Measurements from ENCODE around the gene ALDH1L1. TPM values are rescaled to one million over a fixed set of nuclear protein-coding genes. Genes with fewer than 3 reads are reported as not detected.

Gene ALDH1L1
- total and polyA plus RNA-seq, 9 of the 15 experiments (the other 6 are each of a cell fraction or from before 2014, with no cell fraction given): 0.06 to 1.9 (median 0.57) TPM; not detected in 1

GRCh38 chr3:126056681-126057500 lies 123.5 kb downstream of the ALDH1L1 start (continued):
- TF ChIP-seq KLF16 (IDR thresholded peaks at IDR 0.05) (peak; percentile 64; the same call in 1 of the 2 replicates), ERF (CRISPR knock-in tag; IDR thresholded peaks at IDR 0.05) (no peak), E2F3 (CRISPR knock-in tag; IDR thresholded peaks at IDR 0.05) (0 out of 2 replicates have a peak, but pooled peaks have one; percentile 31), RBFOX2 (IDR thresholded peaks at IDR 0.05; ENCODE audit: low read depth, low read length) (0 out of 2 replicates have a peak, but pooled peaks have one; percentile 40), ZFP91 (CRISPR knock-in tag; IDR thresholded peaks at IDR 0.05) (no peak), NONO (IDR thresholded peaks at IDR 0.05; ENCODE audit: low read depth in 2 of 2, low read length in 1 of 2) (peak in 1 of 2 experiments; percentile 95; a peak in 2 of 4 replicates), NFATC3 (IDR thresholded peaks at IDR 0.05) (no peak), ETV1 (tag; conservative IDR thresholded peaks at IDR 0.05; ENCODE audit: low read depth) (peak; percentile 81), TCF7L2 (IDR thresholded peaks at IDR 0.05; ENCODE audit: low read depth, low read length) (peak; percentile 50; the same call in 1 of the 2 replicates), ZNF639 (CRISPR knock-in tag; conservative IDR thresholded peaks at IDR 0.05 in 1 of 2, IDR thresholded peaks at IDR 0.05 in 1 of 2) (0 out of 4 replicates have a peak, but pooled peaks of 1 of the 2 experiments have one; percentile 26), SLC30A9 (CRISPR knock-in tag; IDR thresholded peaks at IDR 0.05) (no peak), MIER1 (IDR thresholded peaks at IDR 0.05; ENCODE audit: low read depth) (no peak), BHLHE40 (IDR thresholded peaks at IDR 0.05; ENCODE audit: low read length) (peak; percentile 34; the same call in 1 of the 2 replicates), GABPA (tag; conservative IDR thresholded peaks at IDR 0.05; ENCODE audit: low read depth) (peak; percentile 39), REST (IDR thresholded peaks at IDR 0.05; ENCODE audit: borderline replicate concordance) (peak; percentile 62; the same call in 1 of the 2 replicates), REST (CRISPR knock-in tag; IDR thresholded peaks at IDR 0.05; ENCODE audit: low read depth) (no peak)
